PC-3 (cell line): ENCODE data around the gene SLC35A4. TPM values are rescaled to one million over a fixed set of nuclear protein-coding genes. Genes with fewer than 3 reads are reported as not detected.
A peak's percentile ranks its signal among the peaks of the same experiment; 100 is the strongest.

ENCODE experiments used
- ATAC-seq: fragments of 200-7000 bp; cut with Tn5 transposase; 2 replicates; pipeline ENCODE4 v1.9.1; 2020; ENCODE audit warnings: mild to moderate bottlenecking, moderate library complexity
- BruUV-seq: library from RNA; stranded (reverse); fragments of 400-500 nt; replicated peaks from 2 replicates; lab custom pipeline; 2021; lab: Mats Ljungman, UMichigan
- CTCF ChIA-PET: fragments of 300-600 bp; sonication (Branson Sonifier 250); formaldehyde crosslinking; loops from one replicate; lab custom pipeline; 2022; ENCODE audit warnings: antibody characterized with exemption; lab: Charles Lee
- POLR2A ChIA-PET: fragments of 300-600 bp; sonication (Branson Sonifier 250); formaldehyde crosslinking; loops from one replicate; lab custom pipeline; 2022; ENCODE audit warnings: antibody characterized with exemption; ENCODE audit not compliant: unreplicated experiment; lab: Charles Lee
- DNase-seq: peaks from one replicate; pipeline ENCODE4 v3.0.0-alpha.2; 2015
- H2AFZ ChIP-seq: fragments of 300-600 bp; sonication (generic); 2 replicates; pipeline ENCODE4 v1.6.0; 2016; ENCODE audit warnings: antibody characterized with exemption, low read length
- H3F3A ChIP-seq: fragments of 300-600 bp; sonication (generic); one replicate; pipeline ENCODE4 v1.6.0; 2017; ENCODE audit warnings: antibody characterized with exemption, low read length, control low read depth, mild to moderate bottlenecking; ENCODE audit not compliant: unreplicated experiment
- H3K27ac ChIP-seq: fragments of 300-600 bp; sonication (generic); 2 replicates; pipeline ENCODE4 v1.5.1; 2016; ENCODE audit warnings: mild to moderate bottlenecking, low read length
- H3K27me3 ChIP-seq: fragments of 300-600 bp; sonication (generic); 2 replicates; pipeline ENCODE4 v1.6.1; 2016; ENCODE audit warnings: low read length, mixed read lengths
- H3K36me3 ChIP-seq: fragments of 300-600 bp; sonication (generic); 2 replicates; pipeline ENCODE4 v1.6.1; 2016; ENCODE audit warnings: low read depth, mixed run types, low read length, mixed read lengths
- H3K4me1 ChIP-seq: fragments of 300-600 bp; sonication (generic); 2 replicates; pipeline ENCODE4 v1.5.1; 2016; ENCODE audit warnings: low read length; ENCODE audit not compliant: insufficient read depth
- H3K4me2 ChIP-seq: fragments of 300-600 bp; sonication (generic); 2 replicates; pipeline ENCODE4 v1.6.0; 2016; ENCODE audit warnings: low read length
- H3K4me3 ChIP-seq: fragments of 300-600 bp; sonication (generic); 2 replicates; pipeline ENCODE4 v1.5.1; 2016; ENCODE audit warnings: mild to moderate bottlenecking, low read length, mixed read lengths
- H3K79me2 ChIP-seq: fragments of 300-600 bp; sonication (generic); 2 replicates; pipeline ENCODE4 v1.6.1; 2017; ENCODE audit warnings: low read length, mixed read lengths
- H3K9ac ChIP-seq: fragments of 300-600 bp; sonication (generic); 2 replicates; pipeline ENCODE4 v1.6.0; 2016; ENCODE audit warnings: mild to moderate bottlenecking, low read length
- H3K9me2 ChIP-seq: fragments of 300-600 bp; sonication (generic); replicated peaks from 2 replicates; pipeline ENCODE4 v1.6.1; 2016; ENCODE audit warnings: mixed run types, low read length, mixed read lengths
- H3K9me3 ChIP-seq: fragments of 300-600 bp; sonication (generic); 2 replicates; pipeline ENCODE4 v1.6.1; 2016; ENCODE audit warnings: low read length, mixed read lengths
- H4K20me1 ChIP-seq: fragments of 300-600 bp; sonication (generic); 2 replicates; pipeline ENCODE4 v1.6.1; 2016; ENCODE audit warnings: low read length, mixed read lengths
- EZH2 ChIP-seq: fragments of 300-600 bp; sonication (generic); IDR thresholded peaks from one replicate; pipeline ENCODE4 v1.6.1; 2017; ENCODE audit warnings: antibody characterized with exemption, mild to moderate bottlenecking, low read length; ENCODE audit not compliant: unreplicated experiment
- EZH2phosphoT487 ChIP-seq: fragments of 300-600 bp; sonication (generic); IDR thresholded peaks from 2 replicates; pipeline ENCODE4 v1.6.1; 2018; ENCODE audit warnings: mild to moderate bottlenecking, antibody characterized with exemption, low read length, borderline replicate concordance
- intact Hi-C: fragments of 100-400 bp; cut with micrococcal nuclease; formaldehyde crosslinking; loops from 2 replicates; pipeline ENCODE4 v1.9.0; 2023
- total RNA-seq: library from RNA; depleted of rRNA; stranded (reverse); fragments of >200 nt; gene quantifications from 2 replicates; pipeline ENCODE4 v1.2.3, GENCODE V29; 2014
- TF ChIP-seq, protein P1 (sequence below): fragments of 300-600 bp; sonication (generic); conservative IDR thresholded peaks from 2 replicates; pipeline ENCODE4 v1.5.1; 2017; ENCODE audit warnings: antibody characterized with exemption, low read depth, mild to moderate bottlenecking, low read length

The SLC35A4 gene
- total RNA-seq, 1 experiment from 2014 or later = 25.0 TPM

DNA sequence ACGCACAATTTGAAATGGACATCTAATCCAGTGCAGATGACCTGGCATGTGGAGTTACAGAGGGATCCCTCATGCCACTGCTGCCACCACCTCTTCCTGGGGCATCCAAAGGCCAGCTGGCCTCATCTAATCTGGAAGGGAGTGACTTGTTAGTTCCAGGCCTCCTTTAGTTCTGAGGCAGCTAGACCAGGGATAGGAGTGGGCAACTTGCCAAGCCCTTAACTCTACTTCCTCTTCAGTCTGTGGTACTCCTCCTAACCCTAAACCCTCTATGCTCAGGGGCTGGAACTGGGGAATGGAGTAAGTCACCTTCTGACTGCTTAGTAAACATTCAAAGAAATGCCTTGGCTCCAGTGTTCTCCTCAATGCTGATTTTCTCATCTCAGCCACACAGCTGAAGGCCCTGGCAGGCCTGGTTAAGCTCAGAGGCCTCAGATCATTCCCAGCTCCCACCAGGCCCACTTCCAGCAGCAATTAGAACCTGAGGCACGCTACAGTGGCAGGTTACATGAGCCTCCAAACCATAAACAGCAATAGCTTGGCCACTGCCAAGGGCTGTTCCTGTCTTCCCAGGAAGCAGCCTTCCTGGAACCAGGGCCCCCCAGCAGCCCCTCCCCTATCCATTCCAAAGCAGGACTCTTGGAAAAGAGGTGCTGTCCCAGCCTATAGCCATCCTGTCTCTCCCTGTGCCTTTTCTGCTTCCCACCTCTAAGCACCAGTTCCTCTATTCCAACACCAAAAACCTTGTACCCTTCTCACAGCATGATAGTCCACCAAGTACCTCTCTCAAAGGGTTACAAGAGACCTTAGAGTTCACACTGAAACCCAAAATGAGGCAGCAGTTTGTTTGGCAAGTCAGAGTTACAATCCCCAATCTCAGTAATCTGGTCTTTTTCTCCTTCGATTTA lies 15.1 kb upstream of the SLC35A4 start:
- Histone ChIP-seq H3K9ac (no peak overlapping the region), H3F3A (no peaks in the 10 kb centered on the region), H3K4me1 (peaks cover 25% of the 10 kb centered on the region), H3K36me3 (peaks cover 22% of the 10 kb centered on the region; the same call in 1 of the 2 replicates), H3K27me3 (no peaks in the 10 kb centered on the region), H2AFZ (no peak overlapping the region), H3K4me3 (no peak overlapping the region), H4K20me1 (no peaks in the 10 kb centered on the region), H3K9me3 (no peaks in the 10 kb centered on the region), H3K79me2 (peaks cover 18% of the 10 kb centered on the region), H3K27ac (no peak overlapping the region), H3K9me2 (no peaks in the 10 kb centered on the region), H3K4me2 (no peak overlapping the region)
- no peak for TF ChIP-seq EZH2phosphoT487
- TF ChIP-seq, protein P1, sequence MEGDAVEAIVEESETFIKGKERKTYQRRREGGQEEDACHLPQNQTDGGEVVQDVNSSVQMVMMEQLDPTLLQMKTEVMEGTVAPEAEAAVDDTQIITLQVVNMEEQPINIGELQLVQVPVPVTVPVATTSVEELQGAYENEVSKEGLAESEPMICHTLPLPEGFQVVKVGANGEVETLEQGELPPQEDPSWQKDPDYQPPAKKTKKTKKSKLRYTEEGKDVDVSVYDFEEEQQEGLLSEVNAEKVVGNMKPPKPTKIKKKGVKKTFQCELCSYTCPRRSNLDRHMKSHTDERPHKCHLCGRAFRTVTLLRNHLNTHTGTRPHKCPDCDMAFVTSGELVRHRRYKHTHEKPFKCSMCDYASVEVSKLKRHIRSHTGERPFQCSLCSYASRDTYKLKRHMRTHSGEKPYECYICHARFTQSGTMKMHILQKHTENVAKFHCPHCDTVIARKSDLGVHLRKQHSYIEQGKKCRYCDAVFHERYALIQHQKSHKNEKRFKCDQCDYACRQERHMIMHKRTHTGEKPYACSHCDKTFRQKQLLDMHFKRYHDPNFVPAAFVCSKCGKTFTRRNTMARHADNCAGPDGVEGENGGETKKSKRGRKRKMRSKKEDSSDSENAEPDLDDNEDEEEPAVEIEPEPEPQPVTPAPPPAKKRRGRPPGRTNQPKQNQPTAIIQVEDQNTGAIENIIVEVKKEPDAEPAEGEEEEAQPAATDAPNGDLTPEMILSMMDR = no peak
- TF ChIP-seq EZH2 = no peak
- DNase-seq (no peak), ATAC-seq (no peak)
- BruUV-seq = no TSS peak
- intact Hi-C loops = loop anchor here (10.0 kb wide), 1 partner anchor 165 kb away; no protein-coding TSS in a partner anchor
- ChIA-PET POLR2A (interaction anchor here (0.5 to 0.6 kb wide), 2 partner anchors 16 to 141 kb away, joined by 3 to 4 read pairs; no protein-coding TSS in a partner anchor), CTCF (no interaction called here)

DNA sequence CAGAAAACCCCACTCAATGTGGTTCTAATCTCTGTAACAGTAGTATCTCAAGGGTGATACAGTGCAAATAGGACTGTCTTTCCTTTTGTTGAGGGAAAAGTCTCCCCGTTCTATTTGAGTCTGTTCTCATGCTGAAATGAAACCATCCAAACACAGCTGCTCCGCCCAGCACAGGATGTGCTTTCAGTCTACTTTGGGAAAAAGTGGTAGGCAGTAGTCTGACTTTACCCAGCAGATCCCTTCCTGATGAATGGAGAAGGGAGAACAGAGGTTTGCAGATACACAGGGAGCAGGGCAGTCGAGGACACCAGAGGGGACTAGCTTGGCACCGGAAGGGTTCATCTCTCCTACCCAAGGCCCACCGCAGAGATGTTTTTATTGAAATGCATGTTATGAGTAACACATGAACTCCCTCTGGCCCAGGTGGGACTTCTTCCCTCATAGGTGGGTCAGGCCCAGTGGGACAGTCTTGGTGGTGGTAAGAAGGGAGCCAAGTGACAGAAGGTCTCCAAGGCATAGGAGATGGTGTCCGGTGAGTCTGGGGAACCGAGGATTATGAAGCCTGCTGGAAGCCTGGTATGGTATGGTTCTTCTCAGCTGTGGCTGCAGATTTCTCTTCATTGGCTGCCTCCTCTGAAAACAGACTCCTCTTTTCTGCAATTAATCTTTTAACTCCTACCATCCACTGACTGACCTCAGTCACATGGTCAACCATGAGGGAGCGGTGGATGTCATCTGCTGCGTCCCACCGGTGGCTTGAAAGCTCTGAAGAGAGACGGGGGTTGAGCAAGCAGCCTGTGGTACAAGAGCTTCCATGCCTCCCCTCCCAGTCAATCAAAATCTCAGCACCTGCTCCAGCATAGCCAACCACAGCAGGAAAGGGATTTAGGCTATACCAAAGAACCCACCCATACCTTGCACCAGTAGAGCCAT lies 14.2 kb upstream of the SLC35A4 start:
- H3F3A ChIP-seq = no peaks in the 10 kb centered on the region
- no peaks in the 10 kb centered on the region for H3K9me3 ChIP-seq
- no peak for TF ChIP-seq EZH2
- ChIA-PET POLR2A (interaction anchor here (0.6 kb wide), 1 partner anchor 15 kb away, joined by 4 read pairs; no protein-coding TSS in a partner anchor), CTCF (no interaction called here)
- H3K9ac ChIP-seq = no peak overlapping the region
- H3K36me3 ChIP-seq = peaks cover 22% of the 10 kb centered on the region; the same call in 1 of the 2 replicates
- DNase-seq (no peak), ATAC-seq (no peak)
- H3K79me2 ChIP-seq = peaks cover 27% of the 10 kb centered on the region
- H3K27ac ChIP-seq = no peak overlapping the region
- no peaks in the 10 kb centered on the region for H3K27me3 ChIP-seq
- peaks cover 30% of the 10 kb centered on the region for H3K4me1 ChIP-seq
- no peaks in the 10 kb centered on the region for H3K9me2 ChIP-seq
- intact Hi-C loops = no loop called here
- no peaks in the 10 kb centered on the region for H4K20me1 ChIP-seq
- BruUV-seq = TSS peak; percentile 0
- H3K4me3 ChIP-seq = no peak overlapping the region
- no peak overlapping the region for H3K4me2 ChIP-seq
- no peak overlapping the region for H2AFZ ChIP-seq

GRCh38 chr5:140551872-140552271 lies 12.8 kb upstream of the SLC35A4 start:
- H3F3A ChIP-seq = no peaks in the 10 kb centered on the region
- no peak overlapping the region for H2AFZ ChIP-seq
- H3K9me3 ChIP-seq = no peaks in the 10 kb centered on the region
- TF ChIP-seq, protein P1 = no peak
- no peak for TF ChIP-seq EZH2phosphoT487
- TF ChIP-seq EZH2 = no peak
- no peaks in the 10 kb centered on the region for H4K20me1 ChIP-seq
- DNase-seq (no peak), ATAC-seq (no peak)
- BruUV-seq = no TSS peak
- H3K9me2 ChIP-seq = no peaks in the 10 kb centered on the region
- CTCF ChIA-PET = no interaction called here
- H3K9ac ChIP-seq = no peak overlapping the region
- peaks cover 42% of the 10 kb centered on the region for H3K79me2 ChIP-seq
- peaks cover 35% of the 10 kb centered on the region for H3K4me1 ChIP-seq
- no peak overlapping the region for H3K4me3 ChIP-seq
- no peak overlapping the region for H3K4me2 ChIP-seq
- no peaks in the 10 kb centered on the region for H3K27me3 ChIP-seq
- intact Hi-C loops = no loop called here
- POLR2A ChIA-PET = no interaction called here
- H3K27ac ChIP-seq = no peak overlapping the region
- peaks cover 22% of the 10 kb centered on the region; the same call in 1 of the 2 replicates for H3K36me3 ChIP-seq
